Activated CD8-positive, alpha-beta memory T cell treated with anti-CD3 and anti-CD28 coated beads, Interleukin-2, amount 50 U/mL, for 4 hours (primary cell): ENCODE data around the gene SLC6A19.
"Not testable (repeated sequence)": the region's sequence is repeated elsewhere in the genome, so short reads cannot be mapped to it uniquely, and the experiment has no call there.

Source experiments
- DNase-seq: peaks from one replicate; pipeline ENCODE4 v3.0.0-alpha.2; 2020

The SLC6A19 gene

DNA sequence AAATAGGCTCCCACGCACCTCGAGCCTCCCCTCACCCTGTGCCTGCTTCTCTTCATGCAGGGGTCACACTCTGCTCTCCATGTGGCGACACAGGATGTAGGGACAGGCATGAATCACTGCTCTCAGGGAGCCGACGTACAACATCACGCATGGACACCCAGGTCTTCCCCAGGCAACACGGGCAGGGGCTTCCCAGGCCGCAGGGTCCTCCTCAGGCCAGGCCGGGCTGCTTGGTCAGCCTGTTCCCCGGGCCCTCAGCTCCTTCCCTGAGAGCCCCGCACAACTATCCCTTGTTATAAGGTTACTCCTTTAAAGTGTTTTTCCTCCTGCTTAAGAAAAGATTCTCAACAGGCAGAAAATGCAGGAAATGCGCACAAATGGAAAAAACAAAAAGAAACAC, 24.8 kb downstream of the SLC6A19 start:
- no peak for DNase-seq

DNA sequence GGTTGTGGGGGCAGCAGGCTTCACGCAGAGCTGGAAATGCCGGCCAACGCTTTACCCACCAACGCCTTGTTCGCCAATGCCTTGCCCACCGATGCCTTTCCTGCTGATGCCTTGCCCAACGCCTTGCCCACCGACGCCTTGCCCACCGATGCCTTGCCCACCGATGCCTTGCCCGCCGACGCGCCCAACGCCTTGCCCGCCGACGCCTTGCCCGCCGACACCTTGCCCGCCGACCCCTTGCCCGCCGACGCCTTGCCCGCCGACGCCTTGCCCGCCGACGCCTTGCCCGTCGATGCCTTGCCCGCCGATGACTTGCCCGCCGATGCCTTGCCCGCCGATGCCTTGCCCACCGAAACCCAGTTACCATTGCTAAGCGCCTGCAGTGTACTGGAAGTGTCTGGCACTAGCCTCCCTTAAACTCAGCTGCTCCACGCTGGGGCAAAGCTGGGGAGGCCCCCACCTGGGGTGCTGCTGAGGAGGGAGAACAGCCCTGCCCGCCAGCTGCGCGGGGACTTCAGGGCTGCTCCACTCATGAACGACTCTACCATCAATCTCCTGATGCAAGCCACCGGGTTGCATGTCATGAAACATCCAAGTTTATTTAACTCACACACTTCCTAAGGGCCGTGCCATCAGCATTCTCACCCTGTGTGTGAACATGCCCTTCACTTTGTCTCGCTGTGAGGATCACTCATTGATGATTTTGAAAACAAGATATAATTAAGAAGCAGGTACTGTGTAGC, 25.6 kb downstream of the SLC6A19 start:
- DNase-seq = no peak

DNA sequence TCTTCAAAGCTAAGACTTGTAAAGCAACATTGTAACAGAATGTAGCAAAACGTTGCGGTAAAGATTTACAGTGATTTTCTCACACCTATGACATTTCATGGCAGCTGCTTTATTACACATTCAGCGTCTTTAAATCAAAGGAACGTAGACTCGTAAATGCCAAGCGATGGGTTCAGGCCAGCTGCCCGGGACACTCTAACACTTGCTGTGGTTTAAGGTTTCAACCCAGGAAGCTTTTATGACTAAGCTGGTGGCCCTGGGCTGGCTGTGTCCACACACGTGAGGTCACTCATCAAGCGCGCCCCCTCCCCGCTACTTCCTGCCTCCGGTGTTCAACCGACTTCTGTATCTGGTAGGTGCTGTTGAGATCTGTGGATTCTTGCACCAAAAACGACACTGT, 26.3 kb downstream of the SLC6A19 start:
- DNase-seq = no peak

DNA sequence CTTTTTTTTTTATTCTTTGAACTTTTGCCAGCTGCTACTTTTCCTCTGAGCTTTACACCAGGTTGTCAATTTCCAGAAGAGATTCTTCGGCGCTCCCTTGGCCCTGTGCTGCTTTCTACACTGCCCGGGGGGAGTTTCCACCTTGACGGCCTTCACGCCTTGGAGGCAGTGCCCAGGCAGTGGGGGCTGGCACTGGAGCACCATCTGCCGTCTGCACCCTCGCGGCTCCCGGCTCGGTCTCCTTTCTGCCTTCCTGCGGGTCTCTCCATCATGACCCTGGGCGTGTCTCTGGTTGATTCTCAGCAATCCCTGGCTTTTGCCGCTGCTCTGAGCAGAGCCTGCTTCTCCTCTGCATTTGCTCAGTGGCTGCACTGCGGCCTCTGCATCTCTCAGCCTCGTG, 26.7 kb downstream of the SLC6A19 start:
- no peak for DNase-seq

DNA sequence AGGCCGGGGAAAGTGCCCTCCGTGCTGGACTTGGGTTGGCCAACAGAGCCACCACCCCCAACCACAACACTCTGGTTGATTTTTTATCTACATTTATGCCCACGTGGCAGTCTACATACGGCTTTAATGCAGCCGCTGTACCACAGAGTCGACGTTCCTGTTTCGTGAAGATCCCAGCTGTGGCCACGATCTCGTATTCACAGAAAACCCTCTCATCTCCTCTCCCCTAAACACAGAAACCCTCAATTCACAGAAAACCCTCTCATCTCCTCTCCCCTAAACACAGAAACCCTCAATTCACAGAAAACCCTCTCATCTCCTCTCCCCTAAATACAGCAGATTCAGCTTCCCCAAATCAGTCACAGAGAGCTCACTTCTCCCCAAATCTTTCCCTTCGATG, 27.6 kb downstream of the SLC6A19 start:
- not testable (repeated sequence) for DNase-seq

DNA sequence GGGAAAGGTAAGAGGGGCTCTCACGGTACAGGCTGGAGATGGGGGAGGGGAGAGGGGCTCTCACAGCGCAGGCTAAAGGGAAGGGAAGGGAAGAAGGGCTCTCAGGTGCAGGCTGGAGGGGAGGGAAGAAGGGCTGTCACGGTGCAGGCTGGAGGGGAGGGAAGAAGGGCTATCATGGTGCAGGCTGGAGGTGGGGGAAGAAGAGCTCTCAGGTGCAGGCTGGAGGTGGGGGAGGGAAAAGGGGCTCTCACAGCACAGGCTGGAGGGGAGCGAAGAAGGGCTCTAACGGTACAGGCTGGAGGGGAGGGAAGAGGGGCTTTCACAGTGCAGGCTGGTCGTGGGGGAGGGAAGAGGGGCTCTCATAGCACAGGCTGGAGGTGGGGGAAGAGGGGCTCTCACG, 28.4 kb downstream of the SLC6A19 start:
- no peak for DNase-seq

DNA sequence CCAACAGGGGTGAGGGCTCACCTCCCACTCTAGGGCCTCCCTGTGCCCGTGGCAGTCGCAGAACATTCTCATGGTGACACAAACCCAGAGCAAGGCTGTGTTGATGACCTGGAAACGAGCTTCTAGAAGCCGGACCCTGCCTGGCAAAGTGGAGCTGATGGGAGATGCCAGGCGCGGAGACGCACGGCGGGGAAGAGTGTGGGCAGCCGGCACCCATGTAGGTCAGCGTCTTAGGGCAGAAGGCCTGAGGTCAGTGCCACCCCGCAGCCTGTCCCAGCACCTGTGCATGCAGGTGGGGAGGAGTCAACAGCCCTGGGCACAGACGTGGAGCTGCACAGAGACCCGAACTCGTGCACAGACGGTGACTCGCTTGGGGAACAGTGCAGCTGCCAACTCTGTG, 29.2 kb downstream of the SLC6A19 start:
- DNase-seq = no peak

DNA sequence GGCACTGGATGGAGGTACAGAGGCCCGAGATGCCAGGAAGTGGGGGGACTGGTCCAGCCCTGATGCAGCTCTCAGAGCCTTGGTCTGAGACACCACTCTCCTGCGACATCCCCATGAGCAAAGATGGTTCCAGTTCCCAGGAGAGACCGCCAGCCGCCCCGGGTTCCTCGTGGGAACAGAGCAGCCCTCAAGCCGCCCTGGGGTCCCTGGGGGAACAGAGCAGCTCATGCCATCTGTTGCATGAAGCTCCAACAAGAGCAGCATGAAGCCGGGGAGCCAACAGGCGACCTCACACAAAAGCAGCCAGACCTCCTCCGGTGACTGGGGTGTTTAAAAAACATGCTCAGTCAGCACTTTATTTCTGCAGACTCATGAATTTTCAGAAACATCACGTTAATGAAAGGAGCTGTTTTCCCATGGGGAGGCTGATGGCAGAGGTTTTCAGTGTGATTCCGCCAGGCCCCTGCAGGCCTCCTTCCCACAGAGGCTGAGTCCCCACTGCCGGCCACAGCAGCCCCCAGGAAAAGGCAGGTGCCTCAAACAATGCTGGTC, 30.0 kb downstream of the SLC6A19 start:
- no peak for DNase-seq

DNA sequence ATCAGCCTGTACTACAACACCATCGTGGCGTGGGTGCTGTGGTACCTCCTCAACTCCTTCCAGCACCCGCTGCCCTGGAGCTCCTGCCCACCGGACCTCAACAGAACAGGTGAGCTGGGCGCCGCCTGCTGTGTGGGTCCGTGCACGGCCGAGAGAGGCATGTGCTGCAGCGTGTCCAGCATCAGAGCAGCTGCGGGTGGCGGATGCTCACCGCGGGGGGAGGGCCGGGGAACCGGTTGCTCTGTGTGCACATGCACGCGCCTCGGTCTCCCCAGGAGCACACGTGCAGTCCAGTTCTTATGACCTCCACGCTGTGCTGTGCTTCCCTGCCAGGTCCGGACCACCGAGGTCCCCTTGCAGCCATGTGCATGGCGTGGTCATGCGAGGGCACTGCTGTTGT, 31.4 kb downstream of the SLC6A19 start:
- no peak for DNase-seq

DNA sequence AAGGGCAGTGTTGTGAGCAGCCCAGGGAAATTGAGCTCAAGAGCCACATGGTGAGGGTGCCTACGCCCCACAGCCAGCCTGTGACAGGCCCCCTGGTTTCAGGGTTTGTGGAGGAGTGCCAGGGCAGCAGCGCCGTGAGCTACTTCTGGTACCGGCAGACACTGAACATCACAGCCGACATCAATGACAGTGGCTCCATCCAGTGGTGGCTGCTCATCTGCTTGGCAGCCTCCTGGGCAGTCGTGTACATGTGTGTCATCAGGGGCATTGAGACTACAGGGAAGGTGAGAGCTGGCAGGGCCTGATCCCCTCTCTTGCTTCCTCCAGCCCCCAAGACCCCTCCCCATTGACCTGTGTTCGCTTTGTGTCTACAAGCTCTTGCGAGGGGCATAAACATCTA, 34.0 kb downstream of the SLC6A19 start:
- DNase-seq = no peak

DNA sequence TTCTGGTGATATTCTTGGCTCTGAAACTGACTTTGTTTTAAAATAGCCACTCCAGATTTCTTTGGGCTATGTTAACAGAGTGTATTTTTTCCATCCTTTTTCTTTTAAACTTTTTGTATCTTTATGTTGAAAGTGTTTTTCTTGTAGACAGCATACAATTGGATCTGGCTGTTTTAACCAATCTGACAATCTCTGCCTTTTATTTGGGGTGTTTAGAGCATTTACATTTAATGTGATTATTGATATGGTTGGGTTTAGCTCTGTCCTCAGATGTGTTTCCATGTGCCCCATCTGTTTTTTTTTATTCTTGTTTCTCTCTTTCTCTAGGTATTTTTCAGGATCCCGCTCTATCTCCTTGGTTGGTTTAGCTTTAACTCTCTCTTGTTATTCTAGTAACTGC, 34.4 kb downstream of the SLC6A19 start:
- no peak for DNase-seq

DNA sequence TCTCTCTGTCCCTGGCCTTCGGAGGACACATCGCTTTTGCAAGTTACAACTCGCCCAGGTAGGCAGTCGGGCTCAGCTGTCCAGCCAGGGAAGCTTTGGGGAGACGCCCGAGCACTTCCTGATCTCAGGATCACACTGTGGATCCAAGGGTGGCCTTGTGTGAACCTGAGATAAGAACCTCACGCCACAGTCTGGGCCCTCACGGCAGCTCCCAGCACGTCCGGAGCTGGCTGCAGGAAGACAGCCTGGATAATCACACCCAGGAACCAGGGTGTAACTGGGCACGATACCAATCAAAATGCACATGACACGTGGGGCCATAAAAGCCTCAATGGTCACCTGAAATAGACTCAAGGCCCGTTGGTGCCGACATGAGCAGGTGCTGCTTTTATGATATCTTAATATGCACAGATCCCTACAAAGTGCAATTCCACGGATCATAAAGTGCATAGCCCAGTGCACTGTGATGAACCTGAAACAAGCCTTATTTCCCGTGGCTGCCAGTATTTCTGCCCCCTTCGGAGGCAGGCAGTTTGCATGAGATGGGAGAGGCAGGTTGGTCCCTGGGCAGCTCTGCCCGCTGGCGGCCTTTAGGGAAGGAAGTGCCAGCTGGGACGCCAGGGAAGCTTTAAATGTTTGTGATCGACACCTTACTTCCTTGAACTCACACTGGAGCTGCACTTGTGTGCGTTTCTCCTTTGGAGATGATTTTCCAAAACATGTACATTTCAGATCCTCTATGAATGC, 38.3 kb downstream of the SLC6A19 start:
- no peak for DNase-seq

DNA sequence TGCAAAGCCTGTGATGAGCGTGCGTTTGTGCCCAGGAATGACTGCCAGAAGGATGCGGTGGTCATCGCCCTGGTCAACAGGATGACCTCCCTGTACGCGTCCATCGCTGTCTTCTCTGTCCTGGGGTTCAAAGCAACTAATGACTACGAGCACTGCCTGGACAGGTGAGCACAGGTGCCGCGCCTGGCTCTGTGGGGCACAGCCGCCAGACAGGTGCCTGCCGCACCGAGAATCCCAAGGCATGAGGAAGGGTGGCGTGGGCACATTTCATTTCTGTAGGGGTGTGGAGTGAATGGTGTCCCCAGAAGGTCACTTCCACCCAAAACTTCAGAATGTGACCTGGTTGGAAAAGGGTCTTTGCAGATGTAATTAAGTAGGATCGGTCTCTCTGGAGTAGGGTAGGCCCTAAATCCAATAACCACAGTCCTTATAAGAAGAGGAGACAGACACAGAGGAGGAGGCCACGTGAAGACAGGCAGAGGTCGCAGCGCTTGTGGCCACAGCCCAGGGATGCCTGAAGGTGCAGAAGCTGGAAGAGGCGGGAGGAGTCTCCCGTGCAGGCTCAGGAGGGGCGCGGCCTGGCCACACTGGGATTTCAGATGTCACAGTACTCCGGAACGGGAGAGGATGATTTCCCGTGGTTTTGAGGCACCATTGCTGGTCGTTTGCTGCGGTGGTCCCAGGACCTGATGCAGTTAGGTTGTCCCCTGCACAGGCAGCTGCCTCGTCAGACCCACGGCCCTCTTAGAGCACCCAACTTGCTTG, 39.3 kb downstream of the SLC6A19 start:
- DNase-seq = no peak

DNA sequence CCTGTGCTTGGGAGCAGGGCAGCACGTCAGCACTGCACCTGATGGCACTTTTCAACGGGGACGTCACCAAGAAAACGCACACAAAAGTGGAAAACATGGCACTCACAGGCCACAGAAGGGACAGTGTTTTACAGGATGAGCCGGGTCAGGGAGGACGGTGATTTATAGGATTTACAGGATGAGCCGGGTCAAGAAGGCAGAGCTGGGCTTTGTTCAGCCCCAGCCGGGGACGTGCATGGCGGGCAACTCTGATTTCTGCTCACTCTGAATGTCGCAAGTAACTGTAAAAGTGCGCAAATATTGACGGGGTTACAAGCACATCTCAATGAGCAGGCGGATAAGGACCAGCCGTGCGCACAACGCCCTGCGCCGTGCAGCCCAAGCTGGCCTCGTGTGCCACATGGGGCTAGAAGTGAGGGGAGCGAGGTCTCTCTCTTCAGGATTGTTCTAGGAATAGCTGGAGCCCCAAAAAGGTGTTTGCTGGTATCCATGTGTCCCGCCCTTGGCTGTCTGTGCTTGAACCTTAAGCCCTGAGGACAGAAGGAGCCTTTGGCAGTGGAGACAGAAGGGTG, 40.2 kb downstream of the SLC6A19 start:
- DNase-seq = no peak

DNA sequence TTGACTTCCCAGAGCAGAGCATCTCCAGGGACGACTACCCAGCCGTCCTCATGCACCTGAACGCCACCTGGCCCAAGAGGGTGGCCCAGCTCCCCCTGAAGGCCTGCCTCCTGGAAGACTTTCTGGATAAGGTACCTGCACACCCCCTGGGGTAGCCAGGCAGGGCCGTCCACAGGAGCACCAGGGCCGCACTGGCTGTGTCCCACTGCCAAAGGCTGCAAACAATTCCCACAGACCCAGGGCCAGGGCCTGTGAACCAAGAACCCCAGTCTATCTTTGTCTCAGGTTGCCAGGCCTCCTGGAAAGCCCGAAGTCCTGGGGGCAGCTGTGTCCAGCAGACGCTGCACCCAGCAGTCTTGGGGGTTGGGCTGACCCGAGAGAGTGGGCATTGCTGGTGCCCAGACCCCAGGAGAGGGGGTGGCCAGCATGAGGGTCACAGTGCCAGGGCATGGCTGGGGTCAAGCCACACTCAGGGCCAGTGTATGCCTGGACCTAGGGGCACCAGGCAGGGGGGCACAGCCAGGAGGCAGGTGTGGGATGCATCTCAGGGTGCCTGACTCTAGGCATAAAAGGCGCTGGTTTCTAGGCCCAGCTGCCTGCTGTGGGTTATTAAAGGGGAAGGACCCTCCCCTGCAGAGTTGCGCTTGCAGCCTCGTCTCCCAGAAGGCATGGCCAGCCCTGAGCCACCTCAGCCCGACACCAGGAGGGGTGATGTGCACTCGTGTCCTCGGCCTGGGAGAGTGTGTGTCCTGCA, 41.5 kb downstream of the SLC6A19 start:
- no peak for DNase-seq

DNA sequence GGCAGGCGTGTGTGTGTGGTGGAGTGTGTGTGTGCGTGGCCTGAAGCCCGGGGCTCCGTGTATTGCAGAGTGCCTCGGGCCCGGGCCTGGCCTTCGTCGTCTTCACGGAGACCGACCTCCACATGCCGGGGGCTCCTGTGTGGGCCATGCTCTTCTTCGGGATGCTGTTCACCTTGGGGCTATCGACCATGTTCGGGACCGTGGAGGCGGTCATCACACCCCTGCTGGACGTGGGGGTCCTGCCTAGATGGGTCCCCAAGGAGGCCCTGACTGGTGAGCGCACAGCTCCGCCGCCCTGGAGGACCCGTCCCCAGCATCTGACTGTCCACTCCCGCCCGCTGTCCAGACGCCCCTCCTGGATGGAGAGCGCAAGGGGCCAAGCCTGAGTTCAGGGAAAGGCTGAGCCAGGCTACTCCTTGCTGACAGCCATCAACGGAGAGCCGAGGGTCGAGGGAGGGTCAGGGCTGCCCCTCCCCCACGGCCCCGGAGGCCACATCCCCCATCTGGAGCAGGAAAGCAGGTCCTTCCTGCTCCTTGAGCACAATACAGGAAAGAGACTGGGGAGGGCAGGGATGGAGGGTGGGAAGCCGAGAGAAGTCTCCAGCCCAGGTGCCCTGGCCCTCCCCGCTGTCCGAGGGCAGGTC, 42.2 kb downstream of the SLC6A19 start:
- DNase-seq = no peak

DNA sequence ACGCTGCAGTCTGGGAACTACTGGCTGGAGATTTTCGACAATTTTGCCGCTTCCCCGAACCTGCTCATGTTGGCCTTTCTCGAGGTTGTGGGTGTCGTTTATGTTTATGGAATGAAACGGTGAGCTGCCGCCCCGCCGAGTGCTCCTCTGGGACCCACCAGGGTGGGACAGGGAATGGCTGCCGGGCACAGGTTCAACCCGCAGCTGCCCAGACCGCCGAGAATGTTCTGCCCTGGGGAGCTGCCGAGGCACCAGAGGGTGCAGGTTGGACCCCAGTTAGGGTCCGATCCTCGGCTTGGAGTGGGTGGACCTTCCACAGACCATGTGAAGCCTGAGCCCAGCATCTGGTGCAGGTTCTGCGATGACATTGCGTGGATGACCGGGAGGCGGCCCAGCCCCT, 42.9 kb downstream of the SLC6A19 start:
- no peak for DNase-seq

DNA sequence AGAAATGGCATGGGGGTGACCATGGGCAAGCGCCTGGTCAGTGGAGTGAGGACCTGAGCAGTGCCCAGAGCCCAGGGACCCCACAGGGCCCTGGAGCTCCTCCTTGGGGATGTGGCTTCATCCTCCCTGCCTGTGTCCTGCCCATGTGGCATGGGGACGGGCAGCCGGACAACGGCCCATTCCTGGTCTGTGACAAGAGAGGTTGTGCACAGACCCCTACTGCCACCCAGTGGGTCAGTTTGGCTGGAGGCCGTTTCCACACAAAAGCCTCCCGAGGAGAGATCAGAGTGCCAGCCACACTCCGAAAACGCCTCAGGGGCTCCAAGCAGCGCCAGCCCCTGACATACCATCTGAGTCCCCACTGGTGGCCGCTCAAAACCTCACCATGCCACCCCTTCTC, 43.6 kb downstream of the SLC6A19 start:
- DNase-seq = no peak

DNA sequence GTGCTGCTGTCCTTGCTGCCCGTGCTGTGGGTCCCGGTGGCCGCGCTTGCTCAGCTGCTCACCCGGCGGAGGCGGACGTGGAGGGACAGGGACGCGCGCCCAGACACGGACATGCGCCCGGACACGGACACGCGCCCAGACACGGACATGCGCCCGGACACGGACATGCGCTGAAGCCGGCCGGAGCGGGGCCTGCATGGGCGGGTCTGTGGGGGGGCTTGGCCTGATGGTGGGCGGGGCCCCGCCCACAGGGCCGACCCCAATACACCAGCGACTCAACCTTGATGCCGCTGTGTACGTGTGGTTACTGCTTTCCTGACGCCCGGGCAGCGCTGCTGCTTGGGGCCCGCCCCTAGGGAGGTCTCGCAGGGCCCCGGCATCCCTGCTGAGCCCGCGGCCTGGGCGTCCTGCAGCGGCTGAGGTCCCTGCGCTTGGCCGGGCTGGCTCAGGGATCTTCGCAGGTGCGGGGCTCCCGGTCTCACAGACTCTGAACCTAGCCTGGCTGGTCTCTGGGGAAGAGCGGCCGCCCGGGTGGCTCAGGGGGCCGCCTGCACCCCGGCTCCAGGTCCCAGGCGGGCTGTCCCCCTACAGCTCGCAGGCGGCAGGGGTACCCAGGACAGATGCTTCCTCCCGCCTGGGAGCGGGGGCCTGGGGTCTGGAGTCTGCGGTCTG, 44.6 kb downstream of the SLC6A19 start:
- no peak for DNase-seq

DNA sequence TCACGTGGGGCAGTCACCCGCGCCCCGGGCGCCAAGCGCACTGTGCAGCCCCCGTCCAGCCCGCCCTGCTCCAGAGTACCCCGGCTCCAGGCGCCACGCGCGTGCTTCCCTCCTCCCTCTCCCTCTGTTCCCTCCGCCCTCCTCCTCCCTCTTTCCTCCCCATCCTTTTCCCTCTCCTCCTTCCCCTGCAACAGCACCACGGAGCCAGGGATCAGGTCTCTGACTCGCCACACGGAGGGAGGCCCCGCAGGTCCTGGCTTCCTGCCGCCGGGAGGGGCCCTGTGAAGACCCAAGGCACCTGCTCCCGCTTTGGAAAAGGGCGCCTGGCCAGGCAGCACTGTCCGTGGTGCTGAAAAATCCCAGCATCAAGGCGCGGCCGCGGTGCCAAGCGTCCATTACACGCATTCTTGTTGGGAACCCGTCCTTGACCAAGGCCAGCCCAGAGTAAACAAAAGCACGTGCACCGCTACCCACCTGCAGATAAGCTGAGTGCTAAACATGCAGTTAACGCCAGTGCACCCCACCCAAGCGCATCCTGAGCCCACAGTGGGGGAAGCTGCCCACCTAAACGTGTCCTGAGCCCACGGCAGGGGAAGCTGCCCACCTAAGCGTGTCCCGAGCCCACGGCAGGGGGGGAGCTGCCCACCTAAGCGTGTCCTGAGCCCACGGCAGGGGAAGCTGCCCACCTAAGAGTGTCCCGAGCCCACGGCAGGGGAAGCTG, 45.5 kb downstream of the SLC6A19 start:
- DNase-seq = no peak

DNA sequence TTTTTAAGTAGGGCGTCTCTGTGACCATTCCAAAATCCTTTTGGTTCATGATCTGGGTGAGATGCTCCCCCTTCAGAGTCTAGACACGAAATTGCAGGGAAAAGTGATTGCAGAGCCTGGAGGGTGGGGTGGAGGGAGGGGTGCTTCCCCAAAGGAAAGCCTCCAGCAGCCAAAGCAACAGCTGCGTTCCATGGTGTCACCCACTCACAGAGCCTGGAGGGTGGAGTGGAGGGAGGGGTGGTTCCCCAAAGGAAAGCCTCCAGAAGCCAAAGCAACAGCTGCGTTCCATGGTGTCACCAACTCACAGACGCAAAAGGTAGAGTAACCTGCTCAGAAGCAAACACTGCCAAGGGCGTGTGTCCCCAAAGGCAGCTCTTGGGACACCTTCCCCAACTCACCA, 46.4 kb downstream of the SLC6A19 start:
- no peak for DNase-seq
